Pons (tissue), 1 donor: Measurements from ENCODE around the gene UVRAG.
"Not testable (repeated sequence)": the region's sequence is repeated elsewhere in the genome, so short reads cannot be mapped to it uniquely, and the experiment has no call there.

Source experiments
- DNase-seq: peaks from one replicate; pipeline ENCODE4 v3.0.0-alpha.2; 2016; ENCODE audit warnings: low spot score

The UVRAG gene

DNA sequence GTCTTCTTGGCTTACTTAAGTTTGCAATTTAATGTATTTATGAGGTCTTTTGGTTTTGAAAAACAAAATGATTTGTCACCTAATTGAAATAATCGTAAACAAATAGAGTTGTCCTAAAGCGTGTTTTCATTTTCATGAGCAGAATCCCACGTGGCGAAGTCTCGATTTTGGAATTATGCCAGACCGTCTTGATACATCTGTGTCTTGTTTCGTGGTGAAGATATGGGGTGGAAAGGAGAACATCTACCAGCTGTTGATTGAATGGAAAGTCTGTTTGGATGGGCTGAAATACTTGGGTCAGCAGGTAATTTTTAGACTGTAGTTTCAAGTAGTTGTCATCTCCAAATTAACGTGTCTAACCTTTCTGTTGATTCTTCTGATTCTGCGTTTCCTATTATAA lies 64.7 kb downstream of the UVRAG start:
- DNase-seq: peak; percentile 54

DNA sequence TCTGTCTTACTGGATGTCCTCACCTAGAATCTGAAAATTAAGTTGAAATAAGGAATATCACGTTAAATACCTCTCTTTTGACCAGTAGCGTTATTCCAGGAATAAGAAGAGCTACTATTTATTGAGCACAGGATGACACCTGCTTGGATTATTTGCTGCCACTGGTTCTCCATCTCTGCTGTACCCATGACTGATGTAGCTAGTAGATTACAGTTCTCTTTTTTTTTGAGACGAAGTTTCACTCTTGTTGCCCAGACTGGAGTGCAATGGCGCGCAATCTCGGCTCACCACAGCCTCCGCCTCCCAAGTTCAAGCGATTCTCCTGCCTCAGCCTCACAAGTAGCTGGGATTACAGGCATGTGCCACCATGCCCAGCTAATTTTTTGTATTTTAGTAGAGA lies 65.3 kb downstream of the UVRAG start:
- DNase-seq: not testable (repeated sequence)

DNA sequence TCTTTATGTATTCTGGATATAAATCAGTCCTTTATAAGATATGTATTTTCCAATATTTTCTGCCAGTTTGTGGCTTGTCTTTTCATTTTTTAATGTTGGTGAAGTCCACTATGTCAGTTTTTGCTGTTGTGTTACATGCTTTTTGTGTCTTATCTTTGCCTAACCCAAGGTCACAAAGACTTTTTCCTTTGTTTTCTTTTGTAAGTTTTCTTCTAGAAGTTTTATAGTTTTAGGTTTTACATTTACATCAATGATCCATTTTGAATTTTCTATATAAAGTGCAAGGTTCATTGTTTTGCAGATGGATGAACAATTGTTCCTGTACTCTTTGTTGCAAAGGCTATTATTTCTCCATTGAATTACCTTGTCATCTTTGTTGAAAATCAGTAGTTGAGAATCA lies 69.3 kb downstream of the UVRAG start:
- DNase-seq: no peak

DNA sequence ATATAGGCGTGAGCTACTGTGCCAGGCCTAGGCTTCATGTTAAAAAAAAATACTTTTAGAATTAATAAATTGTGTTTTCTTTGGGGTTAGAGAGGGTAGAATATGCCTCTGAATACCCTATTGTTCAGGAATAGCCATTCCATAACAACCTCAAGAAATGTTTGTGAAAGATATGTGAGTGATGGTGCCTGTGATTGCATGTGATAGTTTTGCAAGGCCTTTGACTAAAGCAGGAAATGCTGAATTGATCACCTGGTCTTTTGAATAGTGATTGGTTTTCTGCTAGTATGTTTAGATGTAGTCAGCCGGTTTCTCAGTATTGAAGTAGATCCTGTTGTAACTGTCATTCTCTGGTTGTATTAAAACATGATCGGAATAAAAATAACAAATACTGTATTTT lies 73.4 kb downstream of the UVRAG start:
- DNase-seq: no peak

DNA sequence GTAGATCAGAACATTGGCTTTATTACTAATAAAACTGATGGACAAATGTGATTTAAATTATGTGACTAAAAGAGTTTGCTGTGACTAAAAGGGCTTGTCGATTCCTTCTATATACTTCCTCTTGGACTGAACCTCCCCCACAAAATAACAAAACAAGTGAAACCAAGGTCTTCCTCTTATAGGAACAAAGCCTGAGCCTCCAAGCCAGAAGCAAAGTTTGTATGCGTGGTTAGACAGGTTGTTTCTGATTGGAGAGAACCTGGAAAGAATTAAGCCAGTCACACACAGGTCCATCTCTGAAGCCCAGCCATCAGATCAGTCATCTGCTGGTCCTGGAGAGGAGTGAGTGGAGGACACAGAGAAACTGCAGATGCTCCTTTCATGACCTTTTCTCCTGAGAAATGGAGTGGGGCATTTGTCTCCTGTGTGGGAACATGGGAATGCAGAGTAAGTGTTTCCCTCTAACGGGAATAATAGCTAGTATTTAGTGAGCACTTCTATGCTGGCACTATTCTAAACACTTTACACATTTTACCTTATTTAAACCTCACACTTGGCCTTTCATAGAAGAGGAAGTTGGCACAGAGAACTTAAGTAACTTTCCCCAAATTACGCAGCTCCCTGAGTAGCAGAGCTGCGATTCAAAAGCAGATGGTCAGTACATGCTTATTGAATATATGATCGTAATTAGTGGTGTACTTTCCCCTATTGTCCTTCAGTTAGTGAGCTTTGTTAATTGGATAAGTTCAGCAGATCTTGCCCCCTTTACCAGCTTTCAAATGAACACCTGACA lies 77.1 kb downstream of the UVRAG start:
- DNase-seq: peak; percentile 74

DNA sequence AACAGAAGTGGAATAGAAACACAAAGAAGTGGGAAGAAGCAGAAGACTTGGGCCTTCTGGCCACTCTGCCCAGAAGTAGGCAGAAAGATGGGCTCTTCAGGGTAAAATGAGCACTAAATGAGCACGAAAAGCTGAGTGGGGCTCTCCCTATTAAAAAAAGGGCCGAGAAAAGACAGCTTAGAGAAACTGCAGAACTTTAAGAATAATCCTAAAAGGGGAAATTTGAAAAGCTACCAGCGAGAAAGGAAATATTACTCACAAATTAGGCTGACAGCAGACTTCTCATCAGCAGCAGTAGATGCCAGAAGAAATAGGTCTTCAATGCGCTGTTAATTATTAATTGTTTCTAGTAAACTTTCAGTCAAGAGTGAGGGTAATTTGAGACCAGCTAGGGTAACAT lies 78.2 kb downstream of the UVRAG start:
- no peak for DNase-seq

DNA sequence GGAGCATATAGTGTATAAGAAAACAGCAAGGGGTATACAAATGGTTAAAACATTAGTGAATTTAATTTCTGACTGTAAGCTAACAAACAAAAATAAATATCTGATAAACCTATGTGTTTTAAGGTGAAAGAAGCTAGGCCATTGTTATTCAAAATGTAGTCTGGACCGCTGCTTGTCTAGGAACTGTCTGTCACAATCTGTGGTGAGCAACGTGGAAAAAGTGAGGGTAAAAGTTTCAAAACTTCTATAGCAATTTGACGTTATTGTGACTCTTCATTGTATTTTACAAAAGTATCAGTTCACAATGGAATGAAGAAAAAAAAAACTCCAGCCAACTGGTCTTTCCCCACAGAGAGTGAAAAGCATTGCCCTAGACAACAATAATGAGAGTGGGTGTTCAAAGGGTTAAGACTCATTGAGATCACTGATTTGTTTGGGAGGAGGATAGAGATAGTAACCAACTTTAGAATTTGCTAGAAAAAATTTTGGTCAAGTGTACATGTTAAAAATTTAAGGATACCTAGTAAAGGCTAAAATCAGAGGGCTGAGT lies 79.1 kb downstream of the UVRAG start:
- DNase-seq: no peak

DNA sequence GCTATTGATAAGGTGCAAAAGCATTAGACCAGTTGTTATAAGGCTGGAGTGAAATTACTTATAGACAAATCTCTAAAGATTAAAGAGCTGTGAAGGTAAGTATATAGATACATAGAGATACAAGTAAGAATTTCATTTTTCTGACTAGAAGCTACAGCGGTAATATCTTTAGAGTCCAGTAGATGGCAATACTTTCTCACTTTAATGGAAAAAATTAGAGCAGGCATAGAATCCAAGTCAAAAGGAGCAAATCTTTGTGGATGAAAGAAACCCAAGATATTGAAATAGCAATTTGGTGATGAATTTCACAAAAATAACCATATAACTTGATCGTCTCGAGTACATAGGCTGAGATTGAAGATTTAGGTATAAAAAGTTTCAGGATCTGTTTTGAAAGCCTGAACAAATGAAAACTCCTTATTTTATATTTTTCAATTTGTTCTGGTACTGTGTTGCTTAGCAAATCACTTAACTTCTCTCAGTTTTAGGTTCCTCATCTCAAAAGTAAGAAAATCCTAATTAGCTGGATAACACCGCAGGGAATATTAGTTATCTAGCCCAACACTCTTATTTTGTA lies 81.9 kb downstream of the UVRAG start:
- DNase-seq: peak; percentile 82

DNA sequence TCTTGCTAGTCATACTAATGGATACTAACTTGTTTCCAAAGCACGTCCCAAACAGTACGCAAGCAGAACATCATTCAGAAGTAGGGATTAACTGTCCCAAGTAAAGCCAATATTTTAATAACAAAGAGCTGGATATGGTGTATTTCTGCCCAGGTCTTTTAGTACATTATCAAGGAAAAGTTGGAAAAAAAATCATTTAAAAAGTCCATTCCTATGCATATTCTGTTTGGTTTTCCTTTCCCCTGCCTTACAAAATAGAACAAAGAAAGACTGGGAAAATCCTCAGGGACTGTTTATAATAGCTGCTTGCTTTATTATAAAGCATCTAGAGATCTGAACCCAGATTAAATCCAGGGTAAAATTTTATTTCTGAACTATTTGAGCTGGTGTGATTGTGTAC lies 83.9 kb downstream of the UVRAG start:
- no peak for DNase-seq

DNA sequence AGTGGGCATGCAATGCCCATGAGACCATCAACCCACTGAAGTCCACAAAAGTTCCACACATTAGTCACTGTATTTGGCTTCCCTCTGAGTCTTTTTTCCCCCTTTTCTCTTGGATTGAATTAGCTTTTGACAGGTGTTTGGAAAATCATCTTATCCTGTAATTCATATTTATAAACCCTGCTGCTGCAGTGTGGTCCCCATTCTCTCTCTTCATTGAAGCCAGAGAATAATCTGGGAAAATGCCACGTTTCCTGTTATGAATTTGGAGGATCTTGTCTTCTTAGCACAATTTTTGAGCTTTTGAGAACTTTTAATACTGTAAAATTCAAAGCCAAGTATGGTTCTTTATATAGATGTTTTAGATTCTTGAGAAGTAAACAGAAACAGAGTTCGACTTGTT lies 84.8 kb downstream of the UVRAG start:
- no peak for DNase-seq

DNA sequence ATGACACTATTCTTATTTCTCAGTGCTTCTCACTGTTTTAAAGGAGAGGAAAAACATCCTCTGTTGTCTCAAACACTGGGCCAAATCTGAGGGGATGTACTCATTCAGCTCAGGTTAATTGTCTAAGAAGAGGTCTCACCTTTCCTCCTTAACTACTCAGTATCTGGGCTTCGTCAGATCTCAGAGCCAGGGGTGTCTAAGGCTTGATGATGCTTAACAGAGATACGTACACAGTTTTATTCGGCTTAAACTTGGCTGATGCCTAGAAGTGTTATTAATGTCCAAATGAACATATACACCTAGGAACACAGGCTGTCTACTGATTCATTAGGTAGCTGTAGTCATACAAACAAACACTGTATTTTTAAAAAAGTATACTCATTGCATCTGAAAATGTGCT lies 85.8 kb downstream of the UVRAG start:
- no peak for DNase-seq

DNA sequence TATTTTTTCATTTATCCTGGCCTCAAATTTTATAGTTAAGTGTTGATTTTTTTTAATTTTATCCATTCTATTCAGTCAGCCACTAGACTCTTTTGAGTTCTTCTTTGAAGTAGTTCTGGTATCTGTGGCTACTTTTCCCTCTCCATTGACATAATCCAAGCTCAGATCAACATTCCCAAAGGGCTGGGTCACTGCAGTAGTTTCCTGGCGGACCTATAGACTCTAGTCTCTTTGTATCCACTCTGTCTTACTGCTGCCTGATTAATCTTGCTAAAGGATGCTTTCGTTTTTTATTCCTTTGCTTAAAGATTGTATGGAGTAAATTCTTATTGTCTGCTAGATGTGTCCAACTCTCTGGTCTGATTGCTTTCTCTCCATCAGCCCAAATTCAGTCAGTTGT lies 87.6 kb downstream of the UVRAG start:
- DNase-seq: no peak

DNA sequence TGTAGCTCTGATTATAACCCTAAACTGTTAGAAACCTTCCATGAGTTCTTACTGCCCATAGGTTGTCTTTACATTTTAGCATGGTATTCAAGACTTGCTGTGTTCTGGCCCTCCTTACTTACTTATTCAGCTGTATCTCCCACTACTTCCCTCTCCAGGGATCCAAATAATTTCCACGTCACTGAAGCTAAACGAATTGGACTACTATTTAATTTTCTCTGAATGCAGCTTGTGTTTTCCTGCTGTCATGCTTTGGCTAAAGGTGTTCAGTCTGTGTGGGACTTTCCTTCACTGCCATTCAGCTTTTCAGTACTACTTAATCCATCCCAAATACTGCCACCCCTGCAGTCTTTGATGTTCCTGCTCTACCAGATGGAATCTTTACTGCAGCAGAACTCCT lies 88.3 kb downstream of the UVRAG start:
- no peak for DNase-seq

DNA sequence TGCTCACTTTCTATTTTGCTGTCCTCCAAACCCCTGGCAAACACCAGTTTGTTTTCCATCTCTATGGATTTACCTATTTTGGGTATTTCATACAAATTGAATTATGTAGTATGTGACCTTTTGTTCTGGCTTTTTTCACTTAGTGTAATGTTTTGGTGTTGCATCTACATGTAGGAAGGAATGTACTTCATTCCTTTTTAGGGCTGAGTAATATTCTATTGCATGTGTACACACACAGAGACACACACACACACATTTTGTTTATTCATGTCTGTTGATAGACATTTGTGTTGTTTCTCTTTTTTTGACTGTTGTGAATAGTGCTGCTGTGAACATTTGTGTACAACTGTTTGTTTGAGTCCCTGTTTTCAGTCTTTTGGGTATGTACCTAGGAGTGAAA lies 90.4 kb downstream of the UVRAG start:
- no peak for DNase-seq

DNA sequence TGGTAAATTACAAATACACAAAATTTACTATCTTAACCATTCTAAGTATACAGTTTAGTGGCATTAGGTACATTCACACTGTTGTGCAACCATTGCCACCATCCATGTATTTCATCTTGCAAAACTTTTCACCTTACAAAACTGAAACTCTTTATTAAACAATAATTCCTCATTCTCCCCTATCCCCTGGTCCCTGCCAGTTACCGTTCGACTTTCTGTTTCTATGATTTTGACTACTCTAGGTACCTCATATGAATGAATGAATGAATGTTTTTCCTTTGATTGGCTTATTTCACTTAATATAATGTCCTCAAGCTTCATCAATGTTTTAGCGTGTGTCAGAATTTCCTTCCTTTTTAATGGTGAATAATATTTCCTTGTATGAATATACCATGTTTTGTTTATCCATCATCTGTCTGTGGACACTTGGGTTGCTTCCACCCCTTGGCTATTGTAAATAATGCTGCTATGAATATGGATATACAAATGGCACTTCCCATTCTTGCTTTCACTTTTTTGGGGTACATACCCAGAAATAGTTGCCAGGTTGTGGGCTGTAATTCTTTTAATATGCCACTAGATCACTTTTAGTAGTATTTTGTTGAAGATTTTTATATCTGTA lies 93.0 kb downstream of the UVRAG start:
- DNase-seq: no peak

DNA sequence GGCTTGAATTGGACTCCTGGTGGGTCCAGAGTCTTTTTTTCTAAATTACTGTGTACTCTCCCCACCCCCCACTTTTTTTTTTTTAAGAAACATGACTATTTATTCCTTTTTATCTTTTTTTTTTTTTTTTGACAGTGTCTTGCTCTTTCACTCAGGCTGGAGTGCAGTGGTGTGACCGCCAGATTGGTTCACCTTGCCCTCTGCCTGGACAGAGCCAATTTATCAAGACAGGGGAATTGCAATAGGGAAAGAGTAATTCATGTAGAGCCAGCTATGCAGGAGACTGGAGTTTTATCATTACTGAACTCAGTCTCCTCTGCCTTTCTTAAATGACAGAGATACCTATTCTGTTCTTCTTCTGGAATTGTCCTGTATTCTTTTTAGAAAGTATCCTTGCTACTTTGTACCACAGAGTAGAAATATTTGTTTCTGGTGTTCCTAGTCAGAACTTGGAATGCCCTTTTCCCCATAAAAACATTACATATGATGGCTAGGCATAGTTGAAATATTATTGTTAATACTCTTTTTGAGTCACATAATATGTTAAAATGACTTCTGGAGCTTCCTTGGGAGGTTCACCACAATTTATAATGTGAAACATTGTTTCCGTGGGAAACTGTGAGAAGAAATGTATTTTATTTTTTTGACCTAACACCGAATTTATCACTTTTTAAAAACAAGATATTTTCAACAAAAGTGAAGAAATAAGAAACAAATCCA lies 95.6 kb downstream of the UVRAG start:
- no peak for DNase-seq

DNA sequence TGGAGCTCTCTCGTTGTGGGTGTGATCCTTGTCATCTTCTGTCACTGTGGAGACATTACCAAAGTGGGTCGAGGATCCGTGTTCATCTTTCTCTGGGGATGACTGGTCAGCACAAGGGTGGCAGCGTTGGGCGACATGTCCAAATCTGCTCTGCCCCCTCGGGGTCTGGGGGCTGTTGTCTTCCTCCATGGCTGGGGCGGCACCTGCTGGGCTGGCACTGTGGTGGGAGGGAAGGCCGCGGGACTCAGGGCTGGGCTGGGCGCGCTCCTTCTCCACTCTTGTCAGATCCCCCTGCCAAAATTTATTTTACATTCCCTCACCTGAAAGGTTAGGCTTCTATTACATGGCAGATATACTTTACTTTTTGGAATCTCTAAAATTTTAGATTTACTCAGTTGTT lies 96.4 kb downstream of the UVRAG start:
- no peak for DNase-seq

DNA sequence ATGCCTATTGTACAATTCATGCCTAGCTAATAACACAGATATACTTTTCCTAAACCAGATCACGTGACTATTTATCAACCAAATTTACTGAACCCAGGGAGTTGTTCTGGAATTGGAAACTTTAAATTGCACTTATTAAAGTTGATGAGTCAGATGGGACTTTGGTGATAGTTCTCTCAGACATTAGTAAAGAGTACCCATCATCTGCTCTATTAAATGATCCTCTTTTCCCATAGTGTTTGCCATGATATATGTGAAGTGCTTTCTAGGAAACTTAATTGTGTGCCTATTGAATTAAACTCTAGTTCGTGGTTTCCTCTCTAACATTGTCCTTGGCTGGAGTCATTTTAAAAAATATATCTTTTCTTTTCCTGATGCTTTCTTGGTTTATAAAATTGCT lies 99.0 kb downstream of the UVRAG start:
- DNase-seq: no peak

DNA sequence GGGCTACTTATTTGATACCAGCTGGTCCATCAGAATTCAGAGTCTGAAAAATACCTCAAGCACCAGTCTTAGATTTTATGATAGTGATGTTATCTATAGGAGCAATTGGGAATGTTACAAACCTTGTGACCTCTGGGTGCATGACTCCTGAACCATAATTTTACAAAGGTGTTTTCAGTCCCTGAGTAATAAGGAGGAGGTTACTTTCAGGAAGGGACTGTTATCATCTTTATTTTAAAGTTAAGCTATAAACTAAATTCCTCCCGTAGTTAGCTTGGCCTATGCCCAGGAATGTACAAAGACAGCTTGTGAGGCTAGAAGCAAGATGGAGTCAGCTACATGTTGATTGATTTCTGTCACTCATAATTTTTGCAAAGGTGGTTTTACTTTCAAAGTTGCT lies 101.9 kb downstream of the UVRAG start:
- no peak for DNase-seq

DNA sequence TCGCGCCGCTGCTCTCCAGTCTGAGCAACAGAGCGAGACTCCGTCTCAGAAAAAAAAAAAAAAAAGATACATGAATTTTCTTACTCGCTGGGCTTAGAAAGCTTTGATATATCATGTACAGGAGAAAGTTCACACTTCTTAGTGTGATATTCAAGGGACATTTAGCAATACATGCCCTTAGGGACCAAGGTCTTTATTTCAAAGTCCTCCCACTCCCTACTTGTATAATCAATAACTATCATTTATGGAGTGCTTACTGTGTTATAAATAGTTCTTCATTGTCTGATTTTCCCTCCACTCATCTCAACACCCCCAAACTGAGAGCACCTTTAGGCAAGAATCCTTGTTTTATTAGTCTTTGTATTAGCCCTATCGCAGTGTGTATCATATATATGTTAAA lies 103.3 kb downstream of the UVRAG start:
- DNase-seq: no peak

DNA sequence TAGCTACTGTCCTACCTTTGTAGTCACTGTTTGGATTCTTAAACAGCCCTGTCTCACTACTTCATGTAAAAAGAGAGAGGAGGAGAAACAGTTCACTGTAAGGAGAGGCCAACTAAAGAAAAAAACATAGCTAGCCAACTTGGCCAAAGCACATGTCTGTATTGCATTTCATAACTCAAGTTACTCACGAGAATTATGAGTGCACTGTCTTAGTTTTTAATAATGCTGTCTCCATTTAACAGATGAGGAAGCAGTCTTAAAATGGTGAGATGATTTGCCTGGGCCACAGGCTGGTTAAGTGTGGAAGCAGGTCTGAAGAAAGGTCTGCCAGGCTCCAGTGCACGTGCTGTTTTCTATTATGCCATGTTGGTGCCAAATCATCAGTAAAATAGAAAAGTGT lies 104.5 kb downstream of the UVRAG start:
- DNase-seq: no peak

DNA sequence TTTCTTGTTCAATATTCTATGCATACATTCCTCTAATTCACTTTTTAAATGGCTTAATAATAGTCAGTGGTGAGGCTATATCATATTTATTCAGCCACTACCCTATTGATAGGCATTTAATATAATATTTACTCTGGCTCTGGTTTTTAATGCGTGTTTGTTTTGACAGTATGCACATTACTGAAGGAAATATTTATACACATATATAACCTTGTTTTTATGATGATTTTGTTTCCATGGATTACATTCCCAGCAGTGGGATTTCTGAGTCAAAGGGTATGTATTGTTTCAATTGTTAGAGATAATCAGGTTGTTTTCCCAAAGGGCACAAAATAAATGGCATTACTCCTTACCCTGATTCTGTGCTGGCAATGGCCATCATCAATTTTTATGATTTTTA lies 105.8 kb downstream of the UVRAG start:
- no peak for DNase-seq

DNA sequence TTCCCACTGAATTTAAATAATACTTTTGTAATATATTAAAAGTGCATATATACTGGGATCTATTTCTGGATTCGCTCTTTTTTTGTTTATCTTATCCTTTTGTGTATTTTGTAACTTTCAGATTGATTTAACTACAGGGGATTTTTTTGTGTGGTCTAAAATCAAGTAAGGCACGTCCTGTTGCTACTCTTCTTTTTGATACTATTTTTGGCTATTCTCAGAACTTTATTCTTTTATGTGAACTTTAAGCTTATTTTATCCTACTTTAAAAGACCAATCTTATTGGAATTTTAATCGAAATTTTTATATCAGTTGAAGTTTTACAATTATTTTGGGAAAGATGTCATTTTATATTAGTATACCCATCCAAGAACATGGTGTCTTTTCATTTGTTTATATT lies 106.8 kb downstream of the UVRAG start:
- no peak for DNase-seq
